Neural cell (in vitro differentiated cells): ENCODE results near the gene OR52E1. TPM values are rescaled to one million over a fixed set of nuclear protein-coding genes. Genes with fewer than 3 reads are reported as not detected.
"Not testable (repeated sequence)": the region's sequence is repeated elsewhere in the genome, so short reads cannot be mapped to it uniquely, and the experiment has no call there.

ENCODE experiments used
- H2AFZ ChIP-seq: fragments of 200-600, 300-800 bp; sonication (generic), shearing (Covaris generic); 2 replicates; pipeline ENCODE4 v1.6.0; 2014; ENCODE audit warnings: low read depth, mild to moderate bottlenecking, antibody characterized with exemption, low read length, moderate library complexity
- H3F3A ChIP-seq: fragments of 200-600 bp; shearing (Covaris generic); 2 replicates; pipeline ENCODE4 v1.6.1; 2016; ENCODE audit warnings: mild to moderate bottlenecking, moderate library complexity, mixed read lengths, antibody characterized with exemption, low read length; ENCODE audit not compliant: insufficient read depth, poor library complexity, severe bottlenecking
- H3K27ac ChIP-seq: fragments of 200-600, 300-800 bp; sonication (generic), shearing (Covaris generic); 2 replicates; pipeline ENCODE4 v1.5.1; 2014; ENCODE audit warnings: mild to moderate bottlenecking, low read length, moderate library complexity
- H3K27me3 ChIP-seq: fragments of 300-800, 200-600 bp; sonication (generic), shearing (Covaris generic); 2 replicates; pipeline ENCODE4 v1.6.0; 2014; ENCODE audit warnings: mild to moderate bottlenecking, low read depth, low read length, moderate library complexity; ENCODE audit not compliant: insufficient read depth
- H3K36me3 ChIP-seq: fragments of 300-800, 200-600 bp; sonication (generic), shearing (Covaris generic); 2 replicates; pipeline ENCODE4 v1.5.1; 2014; ENCODE audit warnings: mild to moderate bottlenecking, antibody characterized with exemption, low read length, moderate library complexity; ENCODE audit not compliant: insufficient read depth
- H3K4me2 ChIP-seq: fragments of 300-800, 200-600 bp; sonication (generic), shearing (Covaris generic); 2 replicates; pipeline ENCODE4 v1.6.0; 2014; ENCODE audit warnings: mild to moderate bottlenecking, low read length
- H3K4me3 ChIP-seq: fragments of 300-800, 200-600 bp; sonication (generic), shearing (Covaris generic); 2 replicates; pipeline ENCODE4 v1.5.1; 2014; ENCODE audit warnings: mild to moderate bottlenecking, low read length, moderate library complexity
- H3K79me2 ChIP-seq: fragments of 200-600 bp; shearing (Covaris generic); replicated peaks from 2 replicates; pipeline ENCODE4 v1.6.0; 2014; ENCODE audit warnings: mild to moderate bottlenecking, low read length, moderate library complexity; ENCODE audit not compliant: insufficient read depth
- H3K9ac ChIP-seq: fragments of 300-800, 200-600 bp; sonication (generic), shearing (Covaris generic); 2 replicates; pipeline ENCODE4 v1.6.1; 2016; ENCODE audit warnings: mild to moderate bottlenecking, low read length, mixed read lengths
- H3K9me2 ChIP-seq: fragments of 200-600 bp; shearing (Covaris generic); 2 replicates; pipeline ENCODE4 v1.6.1; 2016; ENCODE audit warnings: mild to moderate bottlenecking, low read length, mixed read lengths; ENCODE audit not compliant: insufficient read depth
- H3K9me3 ChIP-seq: fragments of 200-600, 300-800 bp; sonication (generic), shearing (Covaris generic); 2 replicates; pipeline ENCODE4 v1.6.1; 2016; ENCODE audit warnings: mild to moderate bottlenecking, mixed run types, low read length, moderate library complexity, mixed read lengths
- H4K20me1 ChIP-seq: fragments of 200-600 bp; shearing (Covaris generic); 2 replicates; pipeline ENCODE4 v1.6.1; 2016; ENCODE audit warnings: mild to moderate bottlenecking, mixed run types; ENCODE audit not compliant: insufficient read depth
- EP300 ChIP-seq: fragments of 450-650 bp; conservative IDR thresholded peaks from 2 replicates; pipeline ENCODE4 v1.6.1; 2014; ENCODE audit warnings: antibody characterized with exemption, mild to moderate bottlenecking, moderate library complexity; ENCODE audit not compliant: poor library complexity, severe bottlenecking
- EZH2 ChIP-seq: fragments of 200-600, 300-800 bp; shearing (Covaris generic), sonication (generic); IDR thresholded peaks from 2 replicates; pipeline ENCODE4 v1.6.1; 2014; ENCODE audit warnings: antibody characterized with exemption, low read length, borderline replicate concordance, mild to moderate bottlenecking; ENCODE audit not compliant: insufficient read depth, poor library complexity, severe bottlenecking
- MXI1 ChIP-seq: fragments of 450-650 bp; conservative IDR thresholded peaks from 2 replicates; pipeline ENCODE4 v1.6.1; 2014; ENCODE audit warnings: antibody characterized with exemption, mild to moderate bottlenecking; ENCODE audit not compliant: poor library complexity, severe bottlenecking
- POLR2AphosphoS5 ChIP-seq: IDR thresholded peaks from 2 replicates; pipeline ENCODE4 v1.6.1; 2012
- RAD21 ChIP-seq: fragments of 450-650 bp; conservative IDR thresholded peaks from 2 replicates; pipeline ENCODE4 v1.6.1; 2014; ENCODE audit warnings: antibody characterized with exemption, mild to moderate bottlenecking, moderate library complexity
- REST ChIP-seq: IDR thresholded peaks from 2 replicates; pipeline ENCODE4 v1.6.1; 2012; ENCODE audit warnings: borderline replicate concordance
- SMC3 ChIP-seq: fragments of 450-650 bp; conservative IDR thresholded peaks from 2 replicates; pipeline ENCODE4 v1.6.1; 2014; ENCODE audit warnings: antibody characterized with exemption, mild to moderate bottlenecking, moderate library complexity; ENCODE audit not compliant: poor library complexity
- TAF1 ChIP-seq: IDR thresholded peaks from 2 replicates; pipeline ENCODE4 v1.6.1; 2012; ENCODE audit warnings: low read depth
- polyA plus RNA-seq: library from polyadenylated mRNA; depleted of rRNA; stranded (reverse); fragments of >200 nt; gene quantifications from 2 replicates; pipeline ENCODE4 v1.2.3, GENCODE V29; 2014
- TF ChIP-seq, protein P1 (sequence below): fragments of 450-650 bp; IDR thresholded peaks from 2 replicates; pipeline ENCODE4 v1.5.1; 2014; ENCODE audit warnings: antibody characterized with exemption, mild to moderate bottlenecking, moderate library complexity; ENCODE audit not compliant: poor library complexity, severe bottlenecking

The OR52E1 gene
- polyA plus RNA-seq, 1 donor from 2014 or later, result not detected

GRCh38 chr11:5046754-5047330 is 22.5 kb upstream of the OR52E1 start (continued):
- TF ChIP-seq REST (no peak), EZH2 (no peak)

DNA sequence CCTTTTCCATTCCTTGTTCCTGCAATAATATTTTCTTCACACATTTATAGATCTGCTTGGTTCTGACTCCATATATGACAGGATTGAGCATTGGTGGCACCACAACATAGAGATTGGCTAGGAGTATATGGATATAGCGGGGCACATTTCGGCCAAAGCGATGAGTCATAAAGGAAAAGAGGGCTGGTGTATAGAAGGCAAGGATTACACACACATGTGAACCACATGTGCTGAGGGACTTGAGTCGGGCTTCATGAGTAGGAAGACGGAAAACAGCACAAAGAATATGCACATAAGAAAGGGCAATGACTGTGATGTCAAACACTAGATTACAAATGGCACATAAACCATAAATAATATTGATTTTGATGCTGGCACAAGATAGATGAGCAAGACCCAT is 10.7 kb upstream of the OR52E1 start:
- not testable (repeated sequence) for H4K20me1 ChIP-seq, H3K27ac ChIP-seq, H3K79me2 ChIP-seq, H3K36me3 ChIP-seq, H3K9ac ChIP-seq, H2AFZ ChIP-seq, H3K4me3 ChIP-seq, H3K4me2 ChIP-seq, H3K27me3 ChIP-seq, H3K9me2 ChIP-seq, H3K9me3 ChIP-seq, H3F3A ChIP-seq

- Histone ChIP-seq H3K4me3 (no peak within 1 kb of the TSS), H3K79me2 (no peaks in the 10 kb centered on the region), H3K36me3 (no peaks in the 10 kb centered on the region), H2AFZ (no peak within 1 kb of the TSS), H3K9ac (no peak within 1 kb of the TSS), H3K27me3 (no peaks in the 10 kb centered on the region), H3K27ac (no peak within 1 kb of the TSS), H3K4me2 (no peak within 1 kb of the TSS), H3F3A (no peaks in the 10 kb centered on the region), H4K20me1 (no peaks in the 10 kb centered on the region), H3K9me3 (no peaks in the 10 kb centered on the region), H3K9me2 (no peaks in the 10 kb centered on the region)
- TF ChIP-seq POLR2AphosphoS5, result no peak
- TF ChIP-seq SMC3, result no peak
- no peak for TF ChIP-seq EZH2
- TF ChIP-seq TAF1, result no peak
- no peak for TF ChIP-seq MXI1
- TF ChIP-seq REST, result no peak
- no peak for TF ChIP-seq RAD21
- TF ChIP-seq EP300, result no peak
- TF ChIP-seq, protein P1, sequence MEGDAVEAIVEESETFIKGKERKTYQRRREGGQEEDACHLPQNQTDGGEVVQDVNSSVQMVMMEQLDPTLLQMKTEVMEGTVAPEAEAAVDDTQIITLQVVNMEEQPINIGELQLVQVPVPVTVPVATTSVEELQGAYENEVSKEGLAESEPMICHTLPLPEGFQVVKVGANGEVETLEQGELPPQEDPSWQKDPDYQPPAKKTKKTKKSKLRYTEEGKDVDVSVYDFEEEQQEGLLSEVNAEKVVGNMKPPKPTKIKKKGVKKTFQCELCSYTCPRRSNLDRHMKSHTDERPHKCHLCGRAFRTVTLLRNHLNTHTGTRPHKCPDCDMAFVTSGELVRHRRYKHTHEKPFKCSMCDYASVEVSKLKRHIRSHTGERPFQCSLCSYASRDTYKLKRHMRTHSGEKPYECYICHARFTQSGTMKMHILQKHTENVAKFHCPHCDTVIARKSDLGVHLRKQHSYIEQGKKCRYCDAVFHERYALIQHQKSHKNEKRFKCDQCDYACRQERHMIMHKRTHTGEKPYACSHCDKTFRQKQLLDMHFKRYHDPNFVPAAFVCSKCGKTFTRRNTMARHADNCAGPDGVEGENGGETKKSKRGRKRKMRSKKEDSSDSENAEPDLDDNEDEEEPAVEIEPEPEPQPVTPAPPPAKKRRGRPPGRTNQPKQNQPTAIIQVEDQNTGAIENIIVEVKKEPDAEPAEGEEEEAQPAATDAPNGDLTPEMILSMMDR, result no peak
Observed at GRCh38 chr11:5059391-5059790, 10.0 kb upstream of the OR52E1 start, which contains the start of gene OR52E2. Gene OR52E2 (minus strand): TSS chr11:5059627. CDS start chr11:5059627, 0 bp downstream.
